GM12864 (cell line): ENCODE results near the gene SRPK2.
"Not testable (repeated sequence)": the region's sequence is repeated elsewhere in the genome, so short reads cannot be mapped to it uniquely, and the experiment has no call there.

Experiments
- DNase-seq: peaks from one replicate; pipeline ENCODE4 v3.0.0-alpha.2; 2011; ENCODE audit warnings: low read depth
- H3K4me3 ChIP-seq: 2 replicates; pipeline ENCODE4 v1.5.1; 2011; ENCODE audit warnings: mild to moderate bottlenecking, low read depth, low read length, control low read depth
- TF ChIP-seq, protein P1 (sequence below): IDR thresholded peaks from 2 replicates; pipeline ENCODE4 v1.5.1; 2011; ENCODE audit warnings: low read depth, mild to moderate bottlenecking, moderate library complexity, low read length, control low read depth, inconsistent platforms; ENCODE audit errors: missing control alignments

SRPK2 gene

DNA sequence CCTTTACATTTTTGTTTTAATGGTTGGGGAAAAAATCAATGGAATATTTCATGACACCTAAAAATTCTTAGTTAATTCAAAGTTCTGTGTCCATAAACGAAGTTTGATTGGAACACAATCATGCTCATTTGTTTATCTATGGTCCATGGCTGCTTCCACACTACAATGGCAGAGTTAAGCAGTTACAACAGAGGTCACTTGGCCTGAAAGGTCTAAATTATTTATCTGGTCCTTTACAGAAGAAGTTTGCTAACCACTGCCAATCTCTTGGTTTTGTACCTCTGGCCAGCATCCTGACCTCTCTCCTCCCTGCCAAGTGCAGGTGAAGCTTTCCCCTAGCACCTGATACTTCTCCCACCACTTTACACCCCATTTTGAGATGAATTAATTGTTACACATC, 61.5 kb downstream of the SRPK2 start:
- TF ChIP-seq, protein P1, sequence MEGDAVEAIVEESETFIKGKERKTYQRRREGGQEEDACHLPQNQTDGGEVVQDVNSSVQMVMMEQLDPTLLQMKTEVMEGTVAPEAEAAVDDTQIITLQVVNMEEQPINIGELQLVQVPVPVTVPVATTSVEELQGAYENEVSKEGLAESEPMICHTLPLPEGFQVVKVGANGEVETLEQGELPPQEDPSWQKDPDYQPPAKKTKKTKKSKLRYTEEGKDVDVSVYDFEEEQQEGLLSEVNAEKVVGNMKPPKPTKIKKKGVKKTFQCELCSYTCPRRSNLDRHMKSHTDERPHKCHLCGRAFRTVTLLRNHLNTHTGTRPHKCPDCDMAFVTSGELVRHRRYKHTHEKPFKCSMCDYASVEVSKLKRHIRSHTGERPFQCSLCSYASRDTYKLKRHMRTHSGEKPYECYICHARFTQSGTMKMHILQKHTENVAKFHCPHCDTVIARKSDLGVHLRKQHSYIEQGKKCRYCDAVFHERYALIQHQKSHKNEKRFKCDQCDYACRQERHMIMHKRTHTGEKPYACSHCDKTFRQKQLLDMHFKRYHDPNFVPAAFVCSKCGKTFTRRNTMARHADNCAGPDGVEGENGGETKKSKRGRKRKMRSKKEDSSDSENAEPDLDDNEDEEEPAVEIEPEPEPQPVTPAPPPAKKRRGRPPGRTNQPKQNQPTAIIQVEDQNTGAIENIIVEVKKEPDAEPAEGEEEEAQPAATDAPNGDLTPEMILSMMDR, result no peak
- no peak overlapping the region for H3K4me3 ChIP-seq
- DNase-seq, result no peak

DNA sequence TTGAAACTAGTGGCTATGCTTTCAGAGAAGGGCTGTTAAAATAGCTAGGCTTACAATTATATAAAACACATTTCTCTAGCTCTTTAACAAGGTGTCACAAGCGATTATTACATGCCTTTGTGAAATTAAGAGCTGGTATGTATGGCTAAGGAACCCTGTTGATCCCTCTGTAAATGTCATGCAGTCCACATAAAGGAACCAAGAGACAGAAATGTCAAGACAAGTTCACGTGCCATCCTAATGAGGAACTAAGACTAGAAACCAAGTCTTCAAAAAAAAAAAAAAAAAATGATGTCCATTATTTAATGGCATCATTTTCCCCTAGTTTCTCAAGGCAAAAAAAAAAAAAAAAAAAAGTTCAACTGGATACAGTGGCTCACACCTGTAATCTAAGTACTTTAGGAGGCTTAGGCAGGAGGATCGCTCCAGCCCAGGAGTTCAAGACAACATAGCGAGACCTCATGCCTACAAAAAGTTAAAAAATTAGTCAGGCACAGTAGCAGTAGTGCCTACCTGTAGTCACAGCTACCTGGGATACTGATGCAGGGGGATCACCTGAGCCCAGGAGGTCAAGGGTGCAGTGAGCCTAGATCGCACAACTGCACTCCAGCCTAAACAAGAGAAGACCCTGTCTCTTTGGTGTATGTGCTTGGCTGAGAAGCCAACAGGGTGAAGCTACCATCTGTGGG, 63.4 kb downstream of the SRPK2 start:
- TF ChIP-seq, protein P1, result no peak

DNA sequence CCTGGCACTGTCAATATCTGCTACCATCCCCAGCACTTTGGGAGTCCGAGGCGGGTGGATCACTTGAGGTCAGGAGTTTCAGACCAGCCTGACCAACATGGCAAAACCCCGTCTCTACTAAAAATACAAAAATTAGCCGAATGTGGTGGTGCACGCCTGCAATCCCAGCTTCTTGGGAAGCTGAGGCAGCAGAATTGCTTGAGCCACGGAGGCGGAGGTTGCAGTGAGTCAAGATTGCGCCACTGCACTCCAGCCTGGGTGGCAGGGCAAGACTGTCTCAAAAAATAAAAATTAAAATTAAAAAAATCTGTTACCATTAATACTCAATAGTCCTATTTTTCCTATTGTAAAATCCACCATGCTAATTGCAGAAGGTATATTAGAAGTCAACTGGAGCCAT, 64.1 kb downstream of the SRPK2 start:
- H3K4me3 ChIP-seq, DNase-seq: not testable (repeated sequence)

More for the DNA sequence above, 63.4 kb downstream of the SRPK2 start:
- DNase-seq, result no peak
- H3K4me3 ChIP-seq, result no peak overlapping the region

DNA sequence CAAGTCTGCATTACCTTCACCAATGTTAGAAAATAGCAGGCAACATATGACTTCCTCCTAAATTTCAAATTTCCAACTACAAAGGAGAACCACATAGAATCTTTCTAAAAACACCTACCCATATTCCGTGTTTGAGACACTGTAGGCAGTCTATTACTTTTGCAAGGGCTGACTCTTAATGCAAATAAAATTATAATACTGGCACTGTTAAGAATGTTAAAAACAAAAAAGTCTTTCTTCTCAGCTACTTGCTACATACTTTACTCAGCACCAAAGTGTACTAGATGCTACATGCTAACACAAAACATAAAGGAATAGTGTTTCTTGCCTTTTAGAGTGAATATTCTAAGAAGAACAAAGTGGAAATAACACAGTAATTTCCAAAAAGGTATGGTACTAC, 65.4 kb downstream of the SRPK2 start:
- no peak for DNase-seq
- H3K4me3 ChIP-seq, result no peak overlapping the region
- TF ChIP-seq, protein P1, result no peak

DNA sequence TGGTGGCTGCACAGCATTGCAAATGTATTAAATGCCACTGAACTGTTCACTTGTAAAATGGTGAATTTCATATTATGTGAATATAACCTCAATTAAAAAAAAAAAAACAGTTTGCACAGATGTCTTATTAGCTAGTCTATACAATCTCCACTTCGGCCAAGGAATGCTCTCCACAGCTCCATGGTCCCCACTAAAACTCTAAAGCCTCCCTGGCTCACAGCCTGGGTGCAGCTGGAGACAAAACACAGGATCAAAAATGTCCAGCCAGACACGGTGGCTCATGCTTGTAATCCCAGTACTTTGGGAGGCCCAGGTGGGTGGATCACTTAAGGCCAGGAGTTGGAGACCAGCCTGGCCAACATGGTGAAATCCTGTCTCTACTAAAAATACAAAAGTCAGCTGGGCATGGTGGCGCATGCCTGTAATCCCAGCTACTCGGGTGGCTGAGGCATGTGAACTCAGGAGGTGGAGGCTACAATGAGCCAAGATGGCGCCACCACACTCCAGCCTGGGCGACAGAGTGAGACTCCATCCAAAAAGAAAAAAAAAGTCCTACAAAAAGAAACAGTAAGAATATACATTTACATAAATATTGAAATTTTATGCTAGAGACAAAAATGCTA, 66.0 kb downstream of the SRPK2 start:
- no peak overlapping the region for H3K4me3 ChIP-seq
- TF ChIP-seq, protein P1, result no peak

DNA sequence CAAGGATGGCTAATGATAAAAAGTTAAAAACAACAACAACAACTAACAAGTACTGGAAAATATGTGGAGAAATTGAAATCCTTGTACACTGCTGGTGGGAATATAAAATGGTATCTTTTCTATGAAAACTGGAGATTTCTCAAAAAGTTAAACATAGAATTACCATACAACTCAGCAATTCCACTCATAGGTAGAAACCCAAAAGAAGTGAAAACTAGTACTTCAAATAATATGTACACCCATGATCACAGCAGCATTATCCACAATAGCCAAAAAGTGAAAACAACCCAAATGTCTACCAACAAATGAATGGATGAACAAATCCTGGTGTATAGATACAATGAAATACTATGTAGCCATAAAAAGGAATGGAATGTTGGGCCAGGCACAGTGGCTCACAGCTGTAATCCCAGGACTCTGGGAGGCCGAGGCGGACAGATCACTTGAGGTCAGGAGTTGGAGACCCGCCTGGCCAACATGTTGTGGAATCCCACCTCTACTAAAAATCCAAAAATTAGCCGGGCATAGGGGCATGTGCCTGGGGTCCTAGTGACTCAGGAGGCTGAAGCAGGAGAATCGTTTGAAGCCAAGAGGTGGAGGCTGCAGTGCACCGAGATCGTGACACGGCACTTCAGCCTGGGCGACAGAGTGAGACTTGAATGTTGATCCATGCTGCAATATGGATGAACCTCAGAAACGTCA, 66.8 kb downstream of the SRPK2 start:
- H3K4me3 ChIP-seq, result no peak overlapping the region
- no peak for DNase-seq
- TF ChIP-seq, protein P1, result no peak

More for the DNA sequence above, 66.0 kb downstream of the SRPK2 start:
- DNase-seq, result no peak

DNA sequence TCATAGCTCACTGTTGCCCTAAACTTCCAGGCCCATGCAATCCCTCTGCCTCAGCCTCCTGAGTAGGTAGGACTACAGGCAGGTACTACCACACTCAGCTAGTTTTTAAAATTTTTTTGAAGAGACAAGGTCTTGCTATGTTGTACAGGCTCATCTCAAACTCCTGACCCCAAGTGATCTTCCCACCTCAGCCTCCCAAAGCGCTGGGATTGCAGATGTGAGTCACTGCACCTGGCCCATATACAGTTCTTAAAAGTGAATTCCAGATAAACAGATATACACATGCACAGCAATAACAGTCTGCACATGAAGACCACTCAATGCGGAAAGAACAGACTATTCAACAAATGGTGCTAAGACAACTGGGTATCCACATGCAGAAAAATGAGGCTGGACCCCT, 67.8 kb downstream of the SRPK2 start:
- no peak overlapping the region for H3K4me3 ChIP-seq
- TF ChIP-seq, protein P1, result no peak
- DNase-seq, result no peak
